Measurements from ENCODE around the gene TKFC.

TKFC gene, protein sequence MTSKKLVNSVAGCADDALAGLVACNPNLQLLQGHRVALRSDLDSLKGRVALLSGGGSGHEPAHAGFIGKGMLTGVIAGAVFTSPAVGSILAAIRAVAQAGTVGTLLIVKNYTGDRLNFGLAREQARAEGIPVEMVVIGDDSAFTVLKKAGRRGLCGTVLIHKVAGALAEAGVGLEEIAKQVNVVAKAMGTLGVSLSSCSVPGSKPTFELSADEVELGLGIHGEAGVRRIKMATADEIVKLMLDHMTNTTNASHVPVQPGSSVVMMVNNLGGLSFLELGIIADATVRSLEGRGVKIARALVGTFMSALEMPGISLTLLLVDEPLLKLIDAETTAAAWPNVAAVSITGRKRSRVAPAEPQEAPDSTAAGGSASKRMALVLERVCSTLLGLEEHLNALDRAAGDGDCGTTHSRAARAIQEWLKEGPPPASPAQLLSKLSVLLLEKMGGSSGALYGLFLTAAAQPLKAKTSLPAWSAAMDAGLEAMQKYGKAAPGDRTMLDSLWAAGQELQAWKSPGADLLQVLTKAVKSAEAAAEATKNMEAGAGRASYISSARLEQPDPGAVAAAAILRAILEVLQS

DNA sequence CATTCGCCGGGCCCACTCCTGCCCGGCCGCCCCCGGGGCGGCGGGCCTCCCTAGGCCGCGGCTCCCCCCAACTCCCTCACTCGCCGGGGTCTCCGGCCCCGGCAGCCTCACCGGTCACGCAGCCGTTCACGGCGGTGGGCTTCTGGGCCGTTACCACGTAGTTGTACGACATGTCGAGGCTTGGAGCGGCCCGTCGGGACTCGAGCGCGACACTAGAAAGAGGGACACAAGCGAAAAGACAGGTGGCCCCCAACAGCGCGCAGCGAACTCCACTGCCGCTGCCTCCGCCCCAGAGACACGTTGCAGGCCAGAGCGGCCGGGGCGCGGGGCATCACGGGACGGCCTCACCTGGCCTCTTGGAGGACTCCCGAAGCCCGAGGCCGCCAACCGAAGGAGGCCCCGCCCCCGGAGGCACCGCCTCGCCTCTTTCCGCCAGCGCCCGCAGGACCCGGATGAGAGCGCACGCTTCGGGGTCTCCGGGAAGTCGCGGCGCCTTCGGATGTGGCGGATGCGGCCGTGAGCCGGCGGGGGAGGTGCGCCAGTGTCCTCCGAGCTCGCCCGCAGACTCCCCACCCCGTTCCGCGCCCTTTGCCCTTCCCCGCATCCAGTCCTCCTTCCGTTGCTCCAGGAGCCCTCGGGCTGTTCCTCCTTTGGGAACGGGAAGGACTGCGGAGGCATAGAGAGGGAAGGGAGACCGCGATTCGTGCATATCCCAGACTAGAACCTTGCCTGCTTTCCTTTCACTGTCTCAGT is at the start of gene TKFC, which contains the start of gene DDB1:
TSS of gene TKFC (plus strand) at position 432 of the 753 bp plus-strand sequence. CDS start 1,501 bp downstream, outside the sequence.
TSS of gene DDB1 (minus strand) at position 309 of the 753 bp plus-strand sequence. CDS start at position 172, 137 bp downstream.
- Histone ChIP-seq H3K27me3 (ENCODE audit: control insufficient read depth in 1 of 2, insufficient read depth in 2 of 2, low read length in 2 of 2) (no peaks in the 10 kb centered on the region), H3K4me1 (ENCODE audit: insufficient read depth, low read length) (peaks cover 25% of the 10 kb centered on the region), H3K9ac (ENCODE audit: low read length) (peak within 1 kb of the TSS; percentile 93), H3K9me3 (ENCODE audit: low read length) (no peaks in the 10 kb centered on the region), H3K27ac (ENCODE audit: low read depth, low read length) (peak within 1 kb of the TSS; percentile 98), H3K4me3 (ENCODE audit: low read depth in 1 of 2, low read length in 2 of 2) (peak within 1 kb of the TSS; percentile 89 to 100), H3K36me3 (ENCODE audit: insufficient read depth, low read length) (peaks cover 11% of the 10 kb centered on the region)

DNA sequence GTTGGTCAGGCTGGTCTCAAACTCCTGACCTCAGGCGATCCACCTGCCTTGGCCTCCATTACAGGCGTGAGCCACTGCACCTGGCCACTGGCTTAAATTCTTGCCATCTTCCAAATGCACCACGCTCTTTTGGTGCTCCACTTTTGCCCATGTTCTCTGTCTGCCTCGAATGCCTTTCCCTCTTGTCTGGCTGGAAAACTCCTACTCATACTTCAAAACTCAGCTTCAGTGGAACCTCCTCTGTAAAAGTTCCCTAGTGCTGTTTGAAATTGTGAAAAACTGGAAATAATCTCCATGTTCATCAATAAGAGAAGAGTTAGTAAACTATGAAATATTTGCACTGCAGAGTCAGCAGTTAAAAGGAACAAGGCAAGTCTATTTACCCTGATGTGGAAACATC is 49.4 kb upstream of the TKFC start:
- Histone ChIP-seq H3K27ac (ENCODE audit: low read depth, low read length) (no peak overlapping the region), H3K4me3 (ENCODE audit: low read depth in 1 of 2, low read length in 2 of 2) (no peak overlapping the region), H3K9me3 (ENCODE audit: low read length) (no peaks in the 10 kb centered on the region), H3K9ac (ENCODE audit: low read length) (no peak overlapping the region), H3K27me3 (ENCODE audit: control insufficient read depth in 1 of 2, insufficient read depth in 2 of 2, low read length in 2 of 2) (peaks cover 0 to 9% of the 10 kb centered on the region in 2 donors), H3K36me3 (ENCODE audit: insufficient read depth, low read length) (no peaks in the 10 kb centered on the region), H3K4me1 (ENCODE audit: insufficient read depth, low read length) (no peaks in the 10 kb centered on the region)

DNA sequence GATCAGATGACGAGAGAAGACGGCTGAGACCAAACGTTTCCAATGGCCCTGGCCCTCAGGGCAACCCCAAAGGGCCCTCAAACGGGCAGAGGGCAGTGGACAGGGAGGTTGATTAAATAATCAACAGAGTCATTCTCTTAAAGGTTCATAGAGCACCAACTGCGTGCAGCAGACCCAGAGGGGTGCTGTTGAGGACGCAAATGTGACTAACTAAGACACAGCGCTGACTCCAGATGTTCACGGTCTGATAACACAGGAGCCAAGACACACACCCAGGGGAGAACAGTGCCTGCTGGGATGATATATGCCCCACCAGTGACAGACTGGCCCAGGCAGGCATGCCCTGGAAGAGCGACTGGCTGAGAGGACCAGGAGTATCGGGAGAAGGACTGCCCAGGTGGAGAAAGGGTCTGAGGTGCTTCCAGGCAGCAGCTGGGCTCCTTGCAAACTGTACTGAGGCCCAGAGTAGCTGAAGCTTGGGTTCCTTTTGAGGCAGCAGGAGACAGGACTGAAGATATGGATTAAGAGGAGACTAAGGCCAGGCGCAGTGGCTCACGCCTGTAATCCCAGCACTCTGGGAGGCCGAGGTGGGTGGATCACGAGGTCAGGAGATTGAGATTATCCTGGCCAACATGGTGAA is 45.6 kb upstream of the TKFC start:
- Histone ChIP-seq H3K27ac (ENCODE audit: low read depth, low read length) (no peak overlapping the region), H3K36me3 (ENCODE audit: insufficient read depth, low read length) (no peaks in the 10 kb centered on the region), H3K4me3 (ENCODE audit: low read depth in 1 of 2, low read length in 2 of 2) (no peak overlapping the region), H3K9me3 (ENCODE audit: low read length) (no peaks in the 10 kb centered on the region), H3K27me3 (ENCODE audit: control insufficient read depth in 1 of 2, insufficient read depth in 2 of 2, low read length in 2 of 2) (peaks cover 0 to 3% of the 10 kb centered on the region in 2 donors), H3K4me1 (ENCODE audit: insufficient read depth, low read length) (no peaks in the 10 kb centered on the region), H3K9ac (ENCODE audit: low read length) (no peak overlapping the region)

DNA sequence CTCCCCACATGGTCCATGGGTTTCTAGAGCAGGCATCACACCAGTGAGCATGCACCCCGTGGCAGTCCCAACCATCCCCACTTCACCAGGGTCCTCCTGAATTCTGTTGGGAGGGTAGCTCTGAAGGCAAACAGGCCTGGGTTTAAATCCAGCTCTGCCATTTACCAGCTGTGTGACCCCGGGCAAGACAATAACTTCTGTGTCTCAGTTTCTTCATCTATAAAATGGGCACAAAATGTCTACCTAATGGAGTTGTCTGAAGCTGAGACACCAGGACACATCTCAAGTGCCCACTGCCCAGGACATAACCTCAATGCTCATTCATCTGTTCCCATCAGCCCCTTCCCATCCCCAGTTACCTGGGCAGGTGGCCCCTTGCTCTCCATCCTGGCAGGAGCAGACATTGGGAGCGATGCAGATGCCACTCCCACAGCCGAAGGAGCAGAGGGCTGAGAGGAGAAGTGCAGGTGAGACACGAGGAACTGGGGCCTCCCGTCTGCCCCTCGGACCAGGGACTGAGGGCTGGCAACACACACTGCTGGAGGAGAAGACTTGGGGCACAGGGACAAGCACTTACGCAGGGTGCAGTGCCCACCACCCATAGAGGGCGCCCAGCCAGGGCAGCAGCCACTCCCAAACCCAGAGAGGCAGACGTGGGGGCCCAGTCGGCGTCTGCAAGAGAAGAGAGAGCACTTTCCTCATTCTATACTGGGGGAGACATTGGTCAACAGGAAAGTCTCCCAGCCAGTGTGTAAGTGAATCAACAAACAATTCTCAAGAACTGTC is 41.9 kb upstream of the TKFC start:
- H3K9me3 ChIP-seq (ENCODE audit: low read length), result no peaks in the 10 kb centered on the region
- H3K4me3 ChIP-seq (ENCODE audit: low read depth in 1 of 2, low read length in 2 of 2), result no peak overlapping the region
- H3K4me1 ChIP-seq (ENCODE audit: insufficient read depth, low read length), result peaks cover 11% of the 10 kb centered on the region
- H3K27me3 ChIP-seq (ENCODE audit: control insufficient read depth in 1 of 2, insufficient read depth in 2 of 2, low read length in 2 of 2), result peaks cover 0 to 22% of the 10 kb centered on the region in 2 donors
- no peak overlapping the region for H3K27ac ChIP-seq (ENCODE audit: low read depth, low read length)
- H3K36me3 ChIP-seq (ENCODE audit: insufficient read depth, low read length), result no peaks in the 10 kb centered on the region
- no peak overlapping the region for H3K9ac ChIP-seq (ENCODE audit: low read length)

DNA sequence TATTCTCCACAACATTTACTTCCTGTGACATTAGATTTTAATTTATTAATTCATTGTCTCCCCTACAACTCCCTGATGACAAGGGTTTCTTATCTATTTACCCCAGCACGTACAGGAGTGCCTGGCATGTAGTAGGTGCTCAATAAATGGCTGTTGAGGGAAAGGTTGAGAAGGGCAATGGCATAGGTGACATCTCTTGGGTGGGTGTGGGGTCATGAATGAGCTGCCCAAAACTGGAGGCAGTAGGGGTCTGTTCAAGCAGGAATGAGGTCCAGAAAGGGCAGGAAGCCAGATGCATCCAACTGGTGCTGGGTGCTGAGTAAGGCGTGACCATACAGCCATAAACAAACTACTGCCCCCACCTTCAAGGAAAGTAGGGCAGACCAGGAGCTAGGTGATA is 40.7 kb upstream of the TKFC start:
- H3K36me3 ChIP-seq (ENCODE audit: insufficient read depth, low read length), result no peaks in the 10 kb centered on the region
- peaks cover 0 to 22% of the 10 kb centered on the region in 2 donors for H3K27me3 ChIP-seq (ENCODE audit: control insufficient read depth in 1 of 2, insufficient read depth in 2 of 2, low read length in 2 of 2)
- H3K4me3 ChIP-seq (ENCODE audit: low read depth in 1 of 2, low read length in 2 of 2), result no peak overlapping the region
- H3K9ac ChIP-seq (ENCODE audit: low read length), result no peak overlapping the region
- no peaks in the 10 kb centered on the region for H3K9me3 ChIP-seq (ENCODE audit: low read length)
- H3K4me1 ChIP-seq (ENCODE audit: insufficient read depth, low read length), result peaks cover 14% of the 10 kb centered on the region
- H3K27ac ChIP-seq (ENCODE audit: low read depth, low read length), result no peak overlapping the region

DNA sequence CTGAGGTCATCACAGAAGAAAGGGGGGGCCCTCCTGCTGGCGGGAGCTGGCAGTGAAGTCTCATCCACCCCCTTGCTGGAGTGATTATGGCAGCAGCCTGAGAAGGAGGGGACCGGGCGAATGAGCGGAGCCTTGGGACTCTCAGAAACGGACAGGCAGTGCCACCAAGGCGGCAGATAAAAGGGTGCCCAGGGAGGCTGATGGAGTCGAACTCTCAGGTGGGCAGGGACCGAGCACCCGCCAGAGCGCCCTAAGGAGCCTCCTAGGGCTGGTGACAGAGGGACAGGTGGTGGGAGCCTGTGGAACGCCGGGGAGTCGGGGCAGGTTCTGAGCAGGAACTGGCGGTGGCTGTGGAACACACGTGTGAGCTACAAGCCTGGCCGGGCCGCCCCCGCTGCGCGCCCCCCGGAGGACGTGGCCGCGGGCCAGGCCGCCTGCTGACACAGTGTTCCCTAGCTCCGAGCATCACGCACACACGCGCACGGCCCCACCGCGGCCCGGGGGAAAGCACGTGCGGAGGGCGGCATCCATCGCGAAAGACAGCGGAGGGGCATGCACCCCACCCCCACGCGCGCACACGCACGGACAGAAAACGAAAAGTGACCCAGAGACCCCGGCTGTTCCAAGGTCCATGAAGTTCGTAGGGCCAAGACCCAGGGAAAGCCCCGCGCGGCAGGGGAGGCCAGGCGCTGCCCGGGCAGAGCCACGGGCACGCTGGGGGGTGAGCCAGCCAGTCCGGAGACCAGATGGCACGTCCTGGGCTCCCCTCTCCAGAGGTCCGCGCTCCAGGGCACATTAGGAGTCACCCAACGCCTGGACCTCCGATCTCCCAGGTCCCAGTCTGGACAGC is 38.9 kb upstream of the TKFC start:
- H3K4me1 ChIP-seq (ENCODE audit: insufficient read depth, low read length), result peaks cover 23% of the 10 kb centered on the region

DNA sequence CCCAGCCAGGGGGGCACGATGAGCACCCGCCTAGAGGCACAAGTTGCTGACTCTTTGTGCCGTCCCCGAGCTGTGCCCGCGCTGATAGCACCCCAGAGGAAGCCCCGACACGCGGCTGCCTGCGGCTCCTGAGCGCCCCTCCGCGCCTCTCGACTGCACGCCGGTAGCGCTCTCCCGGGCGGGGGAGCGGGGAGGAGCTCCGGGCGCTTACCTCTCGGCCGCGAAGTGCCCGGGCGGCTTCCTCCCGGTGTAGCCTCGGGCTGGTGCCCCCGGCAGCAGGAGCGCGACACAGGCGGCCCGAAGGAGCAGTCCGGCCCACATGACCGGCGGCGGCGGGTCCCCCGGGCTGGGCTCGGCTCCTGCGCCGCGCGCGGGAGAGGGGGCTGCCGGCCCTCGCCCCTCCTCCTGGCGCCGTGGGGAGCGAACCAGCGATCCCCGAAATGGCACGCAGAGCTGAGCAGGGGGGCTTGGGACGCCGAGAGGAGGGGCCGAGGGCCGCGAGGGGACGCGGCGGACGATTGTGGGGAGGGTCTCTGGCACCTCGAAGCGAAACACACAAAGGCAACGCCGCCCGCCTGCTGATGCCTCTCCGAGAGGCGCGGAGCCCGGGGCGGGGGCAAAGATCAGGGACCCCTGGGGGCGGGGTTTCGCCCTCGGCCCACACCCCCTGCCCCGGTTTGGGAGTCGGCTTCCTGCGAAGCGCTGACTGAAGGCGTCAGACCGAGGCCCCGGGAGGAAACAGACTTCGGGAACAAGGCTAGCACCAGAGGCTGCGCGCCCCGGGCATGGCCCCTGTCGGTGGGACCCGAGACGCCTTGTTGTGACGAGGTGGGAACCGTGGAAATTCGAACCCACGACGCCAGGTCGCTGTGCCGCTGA is 38.1 kb upstream of the TKFC start, which contains the start of gene VWCE:
TSS of gene VWCE (minus strand) at position 600 of the 879 bp plus-strand sequence. CDS start at position 321, 279 bp downstream.
- Histone ChIP-seq H3K9ac (ENCODE audit: low read length) (no peak within 1 kb of the TSS), H3K36me3 (ENCODE audit: insufficient read depth, low read length) (peaks cover 15% of the 10 kb centered on the region), H3K4me3 (ENCODE audit: low read depth in 1 of 2, low read length in 2 of 2) (peak within 1 kb of the TSS; percentile 55 to 63), H3K27me3 (ENCODE audit: control insufficient read depth in 1 of 2, insufficient read depth in 2 of 2, low read length in 2 of 2) (peaks cover 0 to 22% of the 10 kb centered on the region in 2 donors), H3K4me1 (ENCODE audit: insufficient read depth, low read length) (peaks cover 23% of the 10 kb centered on the region), H3K27ac (ENCODE audit: low read depth, low read length) (peak within 1 kb of the TSS; percentile 48), H3K9me3 (ENCODE audit: low read length) (no peaks in the 10 kb centered on the region)

More for the DNA sequence above, 38.9 kb upstream of the TKFC start:
- Histone ChIP-seq H3K9me3 (ENCODE audit: low read length) (no peaks in the 10 kb centered on the region), H3K36me3 (ENCODE audit: insufficient read depth, low read length) (peaks cover 7% of the 10 kb centered on the region), H3K27me3 (ENCODE audit: control insufficient read depth in 1 of 2, insufficient read depth in 2 of 2, low read length in 2 of 2) (peaks cover 0 to 22% of the 10 kb centered on the region in 2 donors), H3K4me3 (ENCODE audit: low read depth in 1 of 2, low read length in 2 of 2) (peak overlapping the region; percentile 55 to 63), H3K9ac (ENCODE audit: low read length) (no peak overlapping the region), H3K27ac (ENCODE audit: low read depth, low read length) (no peak overlapping the region)

DNA sequence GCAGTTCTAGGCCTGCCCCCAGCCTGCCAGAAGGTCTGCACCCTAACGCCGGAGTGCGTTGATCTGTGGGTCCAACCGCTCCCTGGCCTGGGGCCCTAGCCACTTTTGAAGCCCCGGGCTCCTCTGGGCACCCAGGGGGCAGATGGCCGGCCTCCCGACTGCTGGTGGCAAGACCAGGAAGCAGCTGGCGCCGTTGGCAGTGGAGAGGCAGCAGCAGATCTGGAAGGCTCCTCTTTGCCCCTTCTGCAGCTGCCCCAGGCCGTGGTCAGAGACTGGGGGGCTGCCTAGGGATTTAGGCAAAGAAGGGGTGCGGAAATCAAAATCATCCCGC is 37.5 kb upstream of the TKFC start:
- no peak overlapping the region for H3K9ac ChIP-seq (ENCODE audit: low read length)
- peak overlapping the region; percentile 48 for H3K27ac ChIP-seq (ENCODE audit: low read depth, low read length)

DNA sequence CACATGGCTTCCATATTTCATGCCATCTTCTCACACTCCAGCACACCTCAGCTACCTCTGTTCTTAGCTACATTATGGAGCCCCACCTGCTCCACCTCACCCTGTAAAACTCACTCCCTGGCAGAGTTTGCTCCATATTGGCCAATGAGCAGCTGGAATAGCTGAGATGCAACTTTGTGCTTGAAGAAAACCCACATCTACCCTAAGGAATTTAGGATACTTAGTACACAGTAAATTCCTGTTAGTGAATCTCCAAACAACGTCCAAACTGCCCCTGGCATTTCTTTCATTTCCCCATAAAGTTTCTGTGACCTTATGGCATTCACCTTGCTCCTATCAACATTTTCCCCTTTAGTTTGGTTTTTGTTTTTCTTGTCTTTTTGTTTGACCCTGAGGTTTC is 35.7 kb upstream of the TKFC start:
- Histone ChIP-seq H3K36me3 (ENCODE audit: insufficient read depth, low read length) (peaks cover 39% of the 10 kb centered on the region), H3K4me3 (ENCODE audit: low read depth in 1 of 2, low read length in 2 of 2) (no peak overlapping the region), H3K9me3 (ENCODE audit: low read length) (no peaks in the 10 kb centered on the region), H3K4me1 (ENCODE audit: insufficient read depth, low read length) (peaks cover 23% of the 10 kb centered on the region), H3K9ac (ENCODE audit: low read length) (no peak overlapping the region), H3K27me3 (ENCODE audit: control insufficient read depth in 1 of 2, insufficient read depth in 2 of 2, low read length in 2 of 2) (peaks cover 0 to 21% of the 10 kb centered on the region in 2 donors), H3K27ac (ENCODE audit: low read depth, low read length) (peak overlapping the region; percentile 16)

More for the DNA sequence above, 37.5 kb upstream of the TKFC start:
- H3K9me3 ChIP-seq (ENCODE audit: low read length), result no peaks in the 10 kb centered on the region
- peaks cover 21% of the 10 kb centered on the region for H3K36me3 ChIP-seq (ENCODE audit: insufficient read depth, low read length)
- peak overlapping the region in 1 of 2 donors; percentile 63 for H3K4me3 ChIP-seq (ENCODE audit: low read depth in 1 of 2, low read length in 2 of 2)
- H3K4me1 ChIP-seq (ENCODE audit: insufficient read depth, low read length), result peaks cover 23% of the 10 kb centered on the region
- peaks cover 0 to 22% of the 10 kb centered on the region in 2 donors for H3K27me3 ChIP-seq (ENCODE audit: control insufficient read depth in 1 of 2, insufficient read depth in 2 of 2, low read length in 2 of 2)

All from muscle layer of colon (tissue), 2 donors.